GM12801 (cell line): ENCODE results near the gene PAFAH1B1.

Experiments used
- CTCF ChIP-seq: IDR thresholded peaks from one replicate; pipeline ENCODE4 v1.5.1; 2011; ENCODE audit warnings: control low read depth; ENCODE audit not compliant: insufficient read length; ENCODE audit errors: extremely low read depth

The PAFAH1B1 gene

DNA sequence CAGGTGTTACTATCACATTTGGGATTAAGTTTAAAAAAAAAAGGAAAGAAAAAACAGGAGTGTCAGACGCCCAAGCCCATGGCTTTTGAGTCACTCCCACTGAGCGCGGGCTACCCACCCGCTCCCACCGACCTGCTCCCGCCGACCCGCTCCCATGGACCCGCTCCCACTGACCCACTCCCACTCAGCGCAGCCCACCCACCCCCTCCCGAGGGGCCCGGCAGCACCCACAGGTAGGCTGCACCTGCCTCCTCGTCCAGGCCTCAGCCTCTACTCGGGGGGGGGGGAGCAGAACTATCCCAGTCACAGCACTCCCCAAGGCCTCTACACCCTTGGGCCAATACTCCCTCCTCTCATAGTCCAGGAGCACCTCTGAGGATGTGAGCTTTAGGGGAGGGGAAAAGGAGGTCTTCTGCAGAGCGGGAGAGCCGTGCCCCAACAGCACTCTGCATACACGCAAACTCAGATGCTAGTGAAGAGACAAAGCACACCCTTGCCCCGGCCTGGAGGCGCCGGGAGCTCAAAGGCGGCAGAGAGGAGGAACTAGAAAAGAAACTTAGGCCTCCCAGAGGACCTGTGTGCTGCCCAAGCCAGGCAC is 115.2 kb downstream of the PAFAH1B1 start:
- no peak for TF ChIP-seq CTCF

- TF ChIP-seq CTCF = no peak
These were observed 115.8 kb downstream of the PAFAH1B1 start for GRCh38 chr17:2709183-2709661.

DNA sequence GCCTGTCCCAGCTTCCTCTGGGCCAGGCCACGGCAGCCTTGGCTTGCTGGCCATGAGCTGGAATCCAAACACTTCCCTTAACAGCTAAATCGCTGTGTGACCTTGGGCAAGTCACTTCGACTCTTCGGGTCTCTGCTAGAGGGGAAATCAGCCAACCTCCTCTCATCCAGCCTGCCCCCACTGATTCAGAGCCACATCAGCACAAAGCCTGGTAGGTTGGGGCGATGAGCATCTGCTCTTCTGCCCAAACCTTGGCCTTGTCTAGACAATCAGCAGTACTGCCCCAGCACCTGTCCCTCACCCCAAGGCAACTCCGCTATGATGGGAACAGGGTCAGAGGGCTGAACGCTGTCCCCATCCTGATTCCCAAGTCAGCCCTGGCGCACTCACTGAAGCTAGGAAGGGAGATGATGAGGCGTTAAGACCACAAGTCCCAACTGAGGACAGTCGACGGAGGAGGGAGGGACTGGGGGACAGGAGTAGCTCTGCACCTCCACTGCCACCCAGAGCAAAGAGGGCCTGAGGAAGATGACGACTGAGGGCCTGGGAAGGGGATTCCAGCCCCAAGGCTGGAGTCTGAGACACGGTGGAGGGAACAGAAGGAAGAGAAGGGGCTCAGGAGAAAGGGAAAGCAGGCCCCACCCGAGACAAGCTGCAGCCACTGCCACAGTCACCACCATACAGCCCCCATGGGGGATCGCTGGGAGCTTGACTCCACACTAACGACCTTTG is 116.8 kb downstream of the PAFAH1B1 start:
- no peak for TF ChIP-seq CTCF

- TF ChIP-seq CTCF = no peak
These were observed 117.6 kb downstream of the PAFAH1B1 start for GRCh38 chr17:2710803-2711607.

DNA sequence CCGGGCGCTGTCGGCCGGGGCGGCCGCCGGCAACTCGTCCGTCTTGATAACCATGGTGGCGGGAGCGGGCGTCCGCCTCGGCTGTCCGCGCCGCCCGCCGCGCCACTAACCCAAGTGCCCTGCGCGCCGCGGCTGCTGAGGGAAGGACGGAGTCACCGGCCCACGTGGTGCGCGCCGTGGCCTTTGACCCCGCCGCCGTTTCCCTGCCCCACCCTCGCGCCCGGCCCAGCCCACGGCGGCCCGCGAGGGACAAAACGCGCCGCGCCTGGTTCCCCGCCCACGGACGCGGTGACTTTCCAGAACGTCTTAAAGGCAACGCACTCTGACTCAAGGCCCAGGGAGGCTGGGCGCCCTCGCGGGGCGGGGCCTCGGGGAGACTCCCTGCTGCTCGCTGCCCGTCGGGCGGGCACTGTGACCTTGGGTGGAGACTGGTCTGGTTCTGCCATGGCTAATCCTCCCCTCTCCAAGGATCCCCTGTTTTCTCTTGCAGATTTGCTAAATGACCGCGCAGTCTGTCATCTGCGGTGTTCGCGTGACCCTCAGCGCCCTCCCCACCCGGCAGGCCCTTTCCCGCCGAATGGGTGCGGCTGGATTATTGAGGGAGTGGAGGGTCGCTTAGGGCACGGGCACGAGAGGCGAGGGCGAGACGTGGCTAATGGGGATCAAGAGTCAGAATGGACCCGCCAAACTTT is 118.3 kb downstream of the PAFAH1B1 start, which contains the start of gene CLUH:
CLUH (minus strand) TSS at position 157 of the 692 bp plus-strand sequence; CDS start at position 54, 103 bp downstream.
- TF ChIP-seq CTCF = no peak

GRCh38 chr17:2712300-2713043 is 119.0 kb downstream of the PAFAH1B1 start:
- TF ChIP-seq CTCF = no peak
